Panc1 (cell line): Measurements from ENCODE around the gene LCOR.

ENCODE experiments used
- CTCF ChIP-seq: fragments of 450-650 bp; IDR thresholded peaks from 2 replicates; pipeline ENCODE4 v1.5.1; 2017; ENCODE audit warnings: mild to moderate bottlenecking
- REST ChIP-seq, 2 experiments: IDR thresholded peaks; 2 replicates each; pipeline ENCODE4 v1.6.1; 2011 to 2012; ENCODE audit warnings: low read depth in 2 of 2, control low read depth in 1 of 2, low read length in 1 of 2, mild to moderate bottlenecking in 1 of 2, moderate library complexity in 1 of 2; ENCODE audit not compliant: insufficient read depth in 1 of 2

- TF ChIP-seq CTCF (no peak), REST (IDR thresholded peaks at IDR 0.05; ENCODE audit: insufficient read depth in 1 of 2, low read depth in 2 of 2, low read length in 1 of 2) (no peak)
Measured at GRCh38 chr10:97011397-97011796, 179.3 kb downstream of the LCOR start.
